HG02678 (cell line): ENCODE measurements around the gene CORIN.
A peak's percentile ranks its signal among the peaks of the same experiment; 100 is the strongest.
"Not testable (repeated sequence)": the region's sequence is repeated elsewhere in the genome, so short reads cannot be mapped to it uniquely, and the experiment has no call there.

Source experiments
- ATAC-seq: cut with Tn5 transposase; IDR thresholded peaks from one replicate; pipeline ENCODE4 v1.9.1; 2021; ENCODE audit warnings: mild to moderate bottlenecking, moderate library complexity; ENCODE audit not compliant: unreplicated experiment

The CORIN gene

GRCh38 chr4:47695260-47695659 is 142.6 kb downstream of the CORIN start:
- no peak for ATAC-seq

GRCh38 chr4:47694322-47694721 is 143.5 kb downstream of the CORIN start:
- no peak for ATAC-seq

GRCh38 chr4:47692691-47693090 is 145.2 kb downstream of the CORIN start:
- ATAC-seq: no peak

- ATAC-seq: not testable (repeated sequence)
These were observed 146.0 kb downstream of the CORIN start for GRCh38 chr4:47691757-47692383.

GRCh38 chr4:47690611-47691010 is 147.3 kb downstream of the CORIN start:
- ATAC-seq: no peak

GRCh38 chr4:47686294-47686872 is 151.5 kb downstream of the CORIN start:
- ATAC-seq: peak; percentile 81

GRCh38 chr4:47675806-47676205 is 162.1 kb downstream of the CORIN start:
- no peak for ATAC-seq

- no peak for ATAC-seq
These were observed 163.7 kb downstream of the CORIN start for GRCh38 chr4:47674144-47674543.

GRCh38 chr4:47672696-47673095 is 165.2 kb downstream of the CORIN start:
- ATAC-seq: no peak

GRCh38 chr4:47669946-47670345 is 167.9 kb downstream of the CORIN start:
- no peak for ATAC-seq

GRCh38 chr4:47668810-47669408 is 169.0 kb downstream of the CORIN start:
- ATAC-seq: peak; percentile 83

- ATAC-seq: no peak
These were observed 169.6 kb downstream of the CORIN start for GRCh38 chr4:47668256-47668655.

- ATAC-seq: no peak
These were observed 170.3 kb downstream of the CORIN start for GRCh38 chr4:47667552-47667951.

- ATAC-seq: no peak
These were observed 173.6 kb downstream of the CORIN start for GRCh38 chr4:47664051-47664826.

GRCh38 chr4:47662975-47663374 is 174.9 kb downstream of the CORIN start:
- ATAC-seq: no peak

GRCh38 chr4:47661741-47662140 is 176.1 kb downstream of the CORIN start:
- no peak for ATAC-seq

GRCh38 chr4:47659342-47659741 is 178.5 kb downstream of the CORIN start:
- ATAC-seq: no peak

- ATAC-seq: no peak
These were observed 182.7 kb downstream of the CORIN start for GRCh38 chr4:47654972-47655693.

GRCh38 chr4:47652092-47652491 is 185.8 kb downstream of the CORIN start:
- no peak for ATAC-seq

GRCh38 chr4:47651231-47651630 is 186.6 kb downstream of the CORIN start:
- ATAC-seq: no peak

- ATAC-seq: no peak
These were observed 187.2 kb downstream of the CORIN start for GRCh38 chr4:47650584-47651130.
